Sciatic nerve (tissue), 2 donors: ENCODE data around the gene NFIX. TPM values are rescaled to one million over a fixed set of nuclear protein-coding genes. Genes with fewer than 3 reads are reported as not detected.
"Not testable (repeated sequence)": the region's sequence is repeated elsewhere in the genome, so short reads cannot be mapped to it uniquely, and the experiment has no call there.

ENCODE experiments used
- ATAC-seq: fragments of 200-7000 bp; cut with Tn5 transposase; one replicate; pipeline ENCODE4 v1.9.1; 2020; ENCODE audit warnings: mild to moderate bottlenecking, moderate library complexity
- DNase-seq: peaks from one replicate; pipeline ENCODE4 v3.0.0-alpha.2; 2020; ENCODE audit warnings: low spot score
- intact Hi-C: fragments of 100-400 bp; cut with DNase I; formaldehyde crosslinking; loops from one replicate; pipeline ENCODE4 v1.14.2; 2022
- total RNA-seq: library from RNA; stranded (reverse); fragmentation: NEBNext Ultra II Directional; extraction: Animal tissue kit (Norgen Biotek cat#: 25700); gene quantifications from one replicate; pipeline ENCODE4 v1.2.1, GENCODE V29; 2021
- donor health status: DM: no; HTN: no; CAD: no.
- donor health status: DM: no; HTN: no; CAD: no.

Gene NFIX
- total RNA-seq, 1 donor from 2014 or later: 131 TPM

DNA sequence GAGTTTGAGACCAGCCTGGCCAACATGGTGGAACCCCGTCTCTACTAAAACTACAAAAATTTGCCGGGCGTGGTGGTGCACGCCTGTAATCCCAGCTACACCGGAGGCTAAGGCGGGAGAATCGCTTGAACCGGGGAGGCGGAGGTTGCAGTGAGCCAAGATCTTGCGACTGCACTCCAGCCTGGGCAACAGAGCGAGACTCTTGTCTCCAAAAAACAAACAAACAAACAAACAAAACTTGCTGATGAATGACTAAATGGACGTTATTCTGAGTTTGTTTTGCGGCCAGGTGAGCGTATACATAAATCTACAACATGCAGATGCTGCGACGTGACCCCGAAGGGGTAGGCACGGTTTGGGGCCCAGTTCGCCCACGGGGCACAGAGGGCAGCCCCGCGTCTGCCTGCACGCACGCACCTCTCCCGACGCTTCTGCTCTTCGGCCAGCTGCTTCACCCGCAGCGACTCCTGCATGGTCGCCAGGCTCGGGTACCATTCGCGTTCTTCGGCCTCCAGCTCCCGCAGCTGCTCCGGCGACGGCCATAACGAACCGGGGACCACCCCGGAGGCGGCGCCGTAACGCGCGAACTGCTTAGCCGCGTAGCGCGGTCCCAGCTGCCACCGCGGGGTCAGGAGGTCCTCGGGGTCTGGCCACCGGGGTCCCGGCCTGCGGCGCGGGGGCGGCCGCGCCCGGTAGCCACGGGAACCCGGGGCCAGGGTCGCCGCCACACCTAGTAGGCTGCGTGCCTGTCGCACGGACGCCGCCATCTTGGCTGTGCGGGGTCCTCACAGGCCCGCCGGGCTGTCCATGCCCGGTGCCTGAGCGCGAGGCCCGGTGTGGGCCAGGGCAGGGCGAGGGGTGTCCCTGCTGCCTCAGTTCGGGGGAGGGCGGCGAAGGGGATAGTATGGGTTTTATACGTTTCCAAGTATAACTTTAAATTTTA lies 38.6 kb upstream of the NFIX start, which contains the start of gene GADD45GIP1:
Gene GADD45GIP1 (minus strand): TSS at position 778 of the 943 bp plus-strand sequence. CDS start 11 bp downstream, at position 767.
- intact Hi-C loops: no loop called here
- DNase-seq: peak; percentile 82

DNA sequence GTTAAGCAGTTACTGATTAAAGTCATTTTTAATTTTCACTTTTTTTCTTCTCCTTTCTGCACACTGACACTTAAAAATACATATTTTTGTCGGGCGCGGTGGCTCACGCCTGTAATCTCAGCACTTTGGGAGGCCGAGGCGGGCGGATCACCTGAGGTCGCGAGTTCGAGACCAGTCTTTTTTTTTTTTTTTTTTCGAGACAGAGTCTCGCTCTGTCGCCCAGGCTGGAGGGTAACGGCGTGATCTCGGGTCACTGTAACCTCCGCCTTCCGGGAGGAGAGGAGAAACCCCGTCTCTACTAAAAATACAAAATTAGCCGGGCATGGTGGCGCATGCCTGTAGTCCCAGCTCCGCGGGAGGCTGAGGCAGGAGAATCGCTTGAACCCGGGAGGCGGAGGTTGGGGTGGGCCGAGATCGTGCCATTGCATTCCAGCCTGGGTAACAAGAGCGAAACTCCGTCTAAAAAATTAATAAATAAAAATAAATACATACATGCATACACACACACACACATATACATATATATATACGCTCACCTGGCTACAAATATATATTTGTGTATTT lies 37.8 kb upstream of the NFIX start:
- peak; percentile 24 for ATAC-seq
- intact Hi-C loops, DNase-seq: not testable (repeated sequence)

More for the DNA sequence above, 38.6 kb upstream of the NFIX start, which contains the start of gene GADD45GIP1:
- peak; percentile 95 for ATAC-seq

DNA sequence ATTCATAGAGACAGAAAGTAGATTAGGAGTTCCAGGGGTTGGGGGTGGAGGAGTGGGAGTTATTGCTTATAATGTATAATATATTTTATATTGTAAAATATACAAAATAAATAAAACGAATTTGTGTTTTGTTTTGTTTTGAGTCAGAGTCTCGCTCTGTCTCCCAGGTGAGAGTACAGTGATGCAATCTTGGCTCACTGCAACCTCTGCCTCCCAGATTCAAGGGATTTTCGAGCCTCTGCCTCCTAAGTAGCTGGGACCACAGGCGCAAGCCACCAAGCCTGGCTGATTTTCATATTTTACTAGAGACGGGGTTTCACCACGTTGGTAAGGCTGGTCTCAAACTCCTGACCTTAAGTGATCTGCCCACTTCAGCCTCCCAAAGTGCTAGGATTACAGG lies 35.8 kb upstream of the NFIX start:
- no peak for DNase-seq
- intact Hi-C loops: no loop called here
- no peak for ATAC-seq

DNA sequence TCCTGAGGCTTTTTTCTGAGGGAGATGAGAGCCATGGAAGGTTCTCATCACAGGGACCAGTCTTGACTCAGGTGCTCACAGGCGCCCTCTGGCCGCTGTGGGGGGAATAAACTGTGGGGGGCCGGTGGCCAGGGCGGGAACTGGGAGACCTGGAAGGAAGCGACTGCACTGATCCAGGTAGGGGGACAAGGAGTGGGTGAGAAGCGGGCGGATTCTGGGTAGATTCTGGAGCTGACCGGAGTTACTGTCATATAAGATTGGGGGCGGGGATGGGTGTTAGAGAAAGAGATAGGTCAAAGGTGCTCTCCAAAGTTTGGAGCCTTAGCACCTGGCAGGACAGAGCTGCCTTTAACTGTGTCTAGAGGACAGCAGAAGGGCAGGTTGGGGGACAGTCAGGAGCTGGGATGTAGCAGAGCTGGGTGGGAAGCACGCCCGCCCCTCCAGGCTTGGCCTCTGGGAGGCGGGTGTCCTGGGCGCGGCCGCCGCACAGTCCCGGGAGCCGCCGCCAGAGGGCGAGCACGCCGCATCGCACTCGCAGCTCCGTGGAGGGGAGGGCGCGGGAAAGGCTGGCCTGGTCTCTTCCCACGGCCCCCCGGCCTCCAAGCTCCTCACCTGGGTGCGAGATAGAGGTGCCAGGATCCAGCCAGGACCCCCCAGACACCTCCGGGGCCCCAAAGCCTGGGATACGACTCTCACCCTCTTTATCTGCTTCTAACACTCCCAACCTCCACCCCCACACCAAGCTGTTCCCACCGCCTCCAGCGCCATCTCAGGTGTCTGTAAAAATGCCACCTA lies 30.1 kb upstream of the NFIX start:
- intact Hi-C loops: no loop called here
- ATAC-seq: peak; percentile 95
- peak; percentile 88 for DNase-seq

DNA sequence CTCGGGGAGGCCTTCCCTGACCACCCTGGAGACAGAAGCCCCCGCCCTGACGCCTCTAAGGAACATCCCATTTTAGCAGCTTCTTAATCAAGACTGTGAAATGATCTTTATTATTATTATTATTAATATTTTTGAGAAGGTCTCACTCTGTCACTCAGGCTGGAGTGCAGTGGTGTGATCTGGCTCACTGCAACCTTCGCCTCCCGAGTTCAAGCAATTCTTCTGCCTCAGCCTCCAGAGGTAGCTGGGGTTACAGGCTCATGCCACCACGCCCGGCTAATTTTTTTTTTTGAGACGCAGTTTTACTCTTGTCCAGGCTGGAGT lies 29.5 kb upstream of the NFIX start:
- no peak for DNase-seq
- ATAC-seq: no peak
- intact Hi-C loops: no loop called here

DNA sequence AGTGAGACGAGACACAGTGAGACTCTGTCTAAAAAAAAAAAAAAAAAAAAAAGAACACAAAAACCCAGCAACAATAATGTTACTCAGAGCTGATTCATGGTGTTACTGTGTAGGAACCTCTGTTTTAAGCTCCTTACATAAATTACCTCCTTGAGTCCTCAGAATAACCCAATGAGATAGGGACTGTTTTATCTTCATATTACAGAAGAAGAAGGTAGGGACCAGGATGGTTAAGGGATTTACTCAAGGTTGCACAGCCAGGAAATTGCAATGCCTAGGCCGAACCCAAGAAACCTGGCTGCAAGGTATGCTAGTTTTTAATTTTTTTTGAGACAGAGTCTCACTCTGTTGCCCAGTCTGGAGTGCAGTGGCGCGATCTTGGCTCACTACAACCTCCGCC lies 27.4 kb upstream of the NFIX start:
- intact Hi-C loops: no loop called here
- DNase-seq (no peak), ATAC-seq (no peak)

DNA sequence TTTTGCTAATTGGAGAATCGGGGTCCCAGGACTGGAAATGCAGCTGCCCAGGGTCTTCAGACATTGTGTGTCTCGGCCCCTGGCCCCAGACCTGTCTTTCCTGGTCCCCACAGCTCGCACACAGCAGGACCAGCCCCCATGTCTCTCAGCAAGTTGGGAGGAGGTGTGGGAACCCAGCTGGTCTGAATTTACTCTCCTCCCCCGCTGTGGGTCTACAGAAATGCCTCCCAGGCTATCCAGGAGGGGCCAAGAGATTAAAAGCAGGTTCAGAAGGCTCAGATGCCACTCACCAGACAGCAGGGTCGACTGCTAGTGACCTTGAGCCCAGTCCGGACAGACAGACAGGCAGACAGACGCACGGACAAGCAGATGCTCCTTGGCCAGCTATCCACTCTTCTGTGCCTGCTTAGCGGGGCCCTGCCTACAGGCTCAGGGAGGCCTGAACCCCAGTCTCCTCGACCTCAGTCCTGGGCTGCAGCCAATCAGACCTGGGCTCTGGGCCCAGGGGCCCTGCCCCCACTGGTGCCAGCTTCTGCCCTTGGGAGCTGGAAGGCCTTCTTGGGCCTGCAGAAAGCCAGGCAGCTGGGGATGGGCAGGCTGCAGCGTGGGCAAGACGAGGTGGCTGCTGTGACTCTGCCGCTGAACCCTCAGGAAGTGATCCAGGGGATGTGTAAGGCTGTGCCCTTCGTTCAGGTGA lies 25.8 kb upstream of the NFIX start, which contains the start of gene DAND5:
Gene DAND5 (plus strand): TSS at position 285 of the 697 bp plus-strand sequence. CDS start 85 bp downstream, at position 370.
- no peak for DNase-seq
- intact Hi-C loops: no loop called here
- ATAC-seq: no peak

DNA sequence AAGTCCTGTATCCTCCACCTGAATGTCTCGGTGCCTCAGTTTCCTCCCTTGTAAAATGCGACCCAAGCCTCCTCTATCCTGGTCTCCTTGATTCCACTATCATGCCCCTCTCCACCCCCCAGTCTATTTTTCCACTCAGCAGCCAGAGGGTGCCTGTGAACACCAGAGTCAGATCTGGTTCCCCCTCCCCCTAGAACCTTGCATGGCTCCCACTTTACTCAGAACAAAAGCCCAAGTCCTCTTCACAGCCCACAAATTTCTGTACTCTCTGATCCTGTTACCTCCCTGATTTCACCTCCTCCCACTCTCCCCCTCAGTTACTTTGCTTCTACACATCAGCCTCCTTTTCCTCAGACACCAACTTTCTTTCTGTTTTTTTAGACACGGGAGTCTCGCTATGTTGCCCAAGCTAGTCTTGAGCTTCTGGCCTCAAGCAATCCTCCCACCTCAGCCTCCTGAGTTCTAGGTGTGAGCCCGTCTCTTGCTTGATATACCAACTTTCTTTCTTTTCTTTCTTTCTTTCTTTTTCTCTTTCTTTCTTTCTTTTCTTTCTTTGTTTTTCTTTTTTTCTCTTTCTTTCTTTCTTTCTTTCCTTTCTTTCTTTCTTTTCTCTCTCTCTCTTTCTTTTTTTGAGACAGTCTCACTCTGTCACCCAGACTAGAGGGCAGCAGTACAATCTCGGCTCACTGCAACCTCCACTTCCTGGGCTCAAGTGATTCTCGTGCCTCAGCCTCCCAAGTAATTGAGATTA lies 25.0 kb upstream of the NFIX start:
- ATAC-seq: no peak
- intact Hi-C loops: loop anchor here (10.0 kb wide), 1 partner anchor 275 kb away; no protein-coding TSS in a partner anchor
- no peak for DNase-seq

DNA sequence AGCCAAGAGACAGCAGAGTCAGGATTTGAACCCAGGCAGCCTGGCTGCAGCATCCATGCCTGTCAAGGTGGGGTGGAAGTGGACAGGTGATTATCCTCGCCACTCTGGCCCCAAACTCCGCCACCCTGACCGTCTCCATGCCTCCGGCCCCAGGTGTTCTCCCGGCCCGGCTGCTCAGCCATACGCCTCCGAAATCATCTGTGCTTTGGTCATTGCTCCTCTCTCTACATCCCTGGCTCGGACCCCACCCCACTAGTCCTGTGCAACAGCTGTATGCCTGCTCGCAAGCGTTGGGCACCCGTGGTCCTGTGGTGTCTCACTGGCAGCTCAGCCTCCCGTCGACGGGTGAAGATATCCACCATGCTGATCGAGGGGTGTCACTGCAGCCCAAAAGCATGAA lies 22.0 kb upstream of the NFIX start:
- intact Hi-C loops: loop anchor here (10.0 kb wide), 1 partner anchor 272 kb away; no protein-coding TSS in a partner anchor
- DNase-seq (no peak), ATAC-seq (no peak)

DNA sequence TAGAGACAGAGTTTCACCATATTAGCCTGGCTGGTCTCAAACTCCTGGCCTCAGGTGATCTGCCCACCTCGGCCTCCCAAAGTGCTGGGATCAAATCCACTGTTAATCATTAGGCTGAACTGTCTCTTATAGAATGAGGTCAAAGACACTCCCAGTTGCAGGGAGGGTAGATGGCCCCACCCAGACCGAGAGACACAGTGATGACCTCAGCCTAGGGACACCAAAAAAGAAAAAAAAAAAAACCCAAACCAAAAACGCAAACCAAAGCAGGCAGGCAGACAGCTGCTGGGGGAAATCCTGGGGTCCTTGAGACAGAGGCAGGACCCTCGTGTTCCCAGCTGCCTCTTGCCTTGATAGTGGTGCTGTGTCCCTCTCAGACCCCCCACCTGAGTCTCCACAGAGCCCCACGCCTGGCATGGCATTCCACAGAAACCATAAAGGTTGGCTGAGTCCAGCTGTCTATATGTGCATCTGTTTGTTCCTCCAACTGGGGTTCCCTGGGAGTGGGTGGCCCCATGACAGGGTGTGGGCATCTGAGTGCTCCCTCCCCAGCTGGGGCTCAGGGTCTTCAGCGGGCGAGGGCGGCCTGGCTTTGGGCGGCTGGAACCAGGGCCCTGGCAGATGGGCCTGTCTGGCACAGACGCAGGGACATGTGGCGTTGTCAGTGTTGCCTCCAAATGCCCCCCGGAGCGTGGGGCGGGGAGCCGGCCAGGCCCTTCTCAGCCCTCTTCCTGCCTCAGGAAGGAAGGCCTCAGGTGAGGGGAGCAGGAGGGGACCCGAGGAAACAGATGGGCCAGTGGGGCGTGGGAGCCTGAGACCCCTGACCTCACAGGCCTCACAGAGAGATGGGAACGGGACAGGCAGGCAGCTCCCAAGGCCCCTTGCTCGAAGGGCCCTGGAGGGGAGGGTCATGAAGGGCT lies 20.7 kb upstream of the NFIX start:
- DNase-seq (no peak), ATAC-seq (no peak)
- intact Hi-C loops: loop anchor here (10.0 kb wide), 1 partner anchor 270 kb away; no protein-coding TSS in a partner anchor

DNA sequence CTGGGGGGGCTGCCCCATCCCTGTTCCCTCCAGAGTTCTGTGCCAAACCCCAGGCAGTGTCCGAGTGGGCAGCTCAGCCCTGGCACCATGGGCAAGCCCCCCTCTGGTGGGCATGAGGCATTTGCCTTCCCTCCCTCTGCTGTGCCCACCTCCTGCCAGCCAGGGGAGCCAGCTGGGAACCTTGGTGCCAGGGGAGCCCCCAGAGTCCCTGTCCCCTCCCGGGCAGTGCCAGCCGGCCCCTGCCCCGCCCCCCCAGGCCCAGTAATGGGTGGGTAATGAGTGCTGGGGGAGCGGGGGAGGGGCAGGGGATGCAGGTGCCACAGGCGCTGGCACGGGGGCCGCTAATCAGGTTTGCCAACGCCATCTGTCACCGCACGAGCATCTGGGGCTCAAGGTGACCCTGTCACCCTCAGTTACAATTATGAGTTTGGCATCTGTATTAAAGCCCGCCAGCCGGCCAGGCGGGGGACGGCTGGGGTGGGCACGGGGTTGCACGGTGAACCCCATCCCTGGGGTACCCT lies 20.0 kb upstream of the NFIX start:
- DNase-seq: no peak
- intact Hi-C loops: loop anchor here (10.0 kb wide), 1 partner anchor 270 kb away; no protein-coding TSS in a partner anchor
- ATAC-seq: no peak

DNA sequence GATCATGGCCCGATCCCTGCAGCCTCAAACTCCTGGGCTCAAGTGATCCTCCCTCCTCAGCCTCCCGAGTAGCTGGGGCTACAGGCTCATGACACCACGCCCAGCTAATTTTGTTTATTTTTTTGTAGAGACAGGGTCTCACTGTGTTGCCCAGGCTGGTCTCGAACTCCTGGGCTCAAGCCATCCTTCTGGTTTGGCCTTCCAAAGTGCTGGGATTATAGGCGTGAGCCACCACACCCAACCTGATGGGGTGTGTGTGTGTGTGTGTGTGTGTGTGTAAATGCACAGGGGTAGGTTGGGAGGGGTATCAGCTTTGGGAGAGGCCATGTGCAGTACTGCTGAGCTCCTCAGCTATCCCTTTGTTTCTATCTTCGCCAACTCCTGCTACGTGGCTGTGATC lies 19.2 kb upstream of the NFIX start:
- intact Hi-C loops: loop anchor here (10.0 kb wide), 1 partner anchor 269 kb away; no protein-coding TSS in a partner anchor
- not testable (repeated sequence) for ATAC-seq, DNase-seq

DNA sequence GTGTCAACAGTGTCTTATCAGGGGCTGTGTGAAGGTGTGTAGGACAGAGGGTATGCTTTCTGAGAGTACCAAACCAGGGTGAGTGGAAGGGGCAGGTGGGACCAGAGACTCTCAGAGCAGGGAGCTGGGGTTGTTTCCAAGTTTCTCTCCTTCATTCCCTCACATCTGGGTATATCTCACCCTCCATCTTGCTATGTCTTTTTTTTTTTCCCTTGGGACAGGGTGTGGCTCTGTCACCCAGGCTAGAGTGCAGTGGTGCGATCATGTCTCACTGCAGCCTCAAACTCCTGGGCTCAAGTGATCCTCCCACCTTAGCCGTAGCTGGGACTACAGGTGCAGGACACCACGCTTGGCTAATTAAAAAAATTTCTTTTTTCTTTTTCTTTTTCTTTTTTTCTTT lies 15.3 kb upstream of the NFIX start:
- intact Hi-C loops: loop anchor here (2.0 to 10.0 kb wide), 3 partner anchors 85 to 265 kb away; no protein-coding TSS in a partner anchor
- DNase-seq (no peak), ATAC-seq (no peak)

DNA sequence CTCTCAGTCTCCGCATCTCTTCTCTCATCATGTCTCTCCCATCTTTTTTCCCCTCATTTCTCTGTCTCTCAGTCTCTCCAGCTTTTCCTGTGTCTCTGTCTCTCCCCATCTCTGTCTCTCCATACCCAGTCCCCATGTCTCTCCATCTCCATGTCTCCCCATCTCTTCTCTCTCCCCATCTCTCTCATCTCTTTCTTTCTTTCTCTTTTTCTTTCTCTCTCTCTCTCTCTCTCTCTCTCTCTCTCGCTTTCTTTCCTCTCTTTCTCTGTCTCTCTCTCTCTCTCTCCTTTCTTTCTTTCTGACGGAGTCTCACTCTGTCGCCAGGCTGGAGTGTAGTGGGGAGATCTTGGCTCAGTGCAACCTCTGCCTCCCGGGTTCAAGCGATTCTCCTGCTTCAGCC lies 12.6 kb upstream of the NFIX start:
- DNase-seq (no peak), ATAC-seq (no peak)
- intact Hi-C loops: loop anchor here (10.0 kb wide), 1 partner anchor 82 kb away; no protein-coding TSS in a partner anchor

DNA sequence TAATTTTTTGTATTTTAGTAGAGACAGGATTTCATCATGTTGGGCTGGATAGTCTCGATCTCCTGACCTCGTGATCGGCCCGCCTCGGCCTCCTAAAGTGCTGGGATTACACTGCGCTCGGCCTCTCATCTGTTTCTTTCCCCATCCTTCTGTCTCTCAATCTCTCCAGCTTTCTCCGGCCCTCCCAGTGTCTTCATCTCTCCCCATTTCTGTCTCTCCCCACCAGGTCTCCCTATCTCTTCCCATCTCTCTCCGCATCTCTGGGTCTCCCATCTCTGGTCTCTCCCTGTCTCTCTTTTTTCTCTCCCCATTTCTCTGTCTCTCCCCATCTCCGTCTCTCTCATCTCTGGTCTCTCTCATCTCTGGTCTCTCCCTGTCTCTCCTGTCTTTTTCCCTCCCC lies 12.2 kb upstream of the NFIX start:
- intact Hi-C loops: loop anchor here (10.0 kb wide), 1 partner anchor 82 kb away; no protein-coding TSS in a partner anchor
- DNase-seq (no peak), ATAC-seq (no peak)

DNA sequence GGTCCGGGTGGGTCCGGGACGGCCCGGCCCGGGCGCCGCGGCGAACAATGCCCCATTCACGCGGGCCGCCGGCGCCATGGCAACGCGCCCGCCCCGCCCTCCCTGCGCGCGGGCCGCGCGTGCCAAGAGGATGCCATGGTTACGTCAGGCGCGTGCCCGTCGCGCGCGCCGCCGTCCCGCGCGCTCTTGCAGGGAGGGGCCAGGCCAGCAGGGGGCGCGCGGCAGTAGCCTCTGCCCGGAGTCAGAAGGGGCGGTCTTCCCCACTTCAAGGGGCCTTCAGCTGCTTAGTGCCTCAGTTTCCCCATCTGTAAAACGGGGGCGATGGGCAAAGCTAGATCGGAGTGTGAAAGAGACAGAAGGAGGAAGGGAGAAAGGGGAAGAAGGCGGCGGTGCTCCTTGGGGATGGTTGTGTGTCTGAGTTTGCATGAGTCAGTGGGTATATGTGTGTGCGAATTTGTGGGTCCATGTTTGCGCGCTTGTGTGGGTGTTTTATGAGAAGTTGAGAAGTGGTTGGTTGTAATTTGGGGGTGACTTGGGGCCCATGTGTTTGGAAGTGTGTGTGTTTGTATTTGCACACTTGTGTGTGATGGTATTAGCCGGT lies 11.6 kb upstream of the NFIX start:
- ATAC-seq (peak; percentile 67), DNase-seq (peak; percentile 88)
- intact Hi-C loops: loop anchor here (10.0 kb wide), 1 partner anchor 81 kb away; no protein-coding TSS in a partner anchor
